GM23338 (cell line): Measurements from ENCODE around the gene DOCK4. TPM values are rescaled to one million over a fixed set of nuclear protein-coding genes. Genes with fewer than 3 reads are reported as not detected.

ENCODE experiments used
- ATAC-seq: fragments of 200-7000 bp; cut with Tn5 transposase; 3 replicates; pipeline ENCODE4 v1.9.1; 2020
- DNase-seq: peaks from one replicate; pipeline ENCODE4 v3.0.0-alpha.2; 2015; ENCODE audit warnings: low spot score
- H2AFZ ChIP-seq: fragments of 200-600 bp; sonication (generic); 2 replicates; pipeline ENCODE4 v1.8.0; 2016; ENCODE audit warnings: antibody characterized with exemption, mild to moderate bottlenecking, moderate library complexity
- H3F3A ChIP-seq: fragments of 200-600 bp; sonication (generic); replicated peaks from 2 replicates; pipeline ENCODE4 v1.8.0; 2017; ENCODE audit warnings: antibody characterized with exemption, mixed run types, low read depth
- H3K27ac ChIP-seq: fragments of 200-600 bp; sonication (generic); 2 replicates; pipeline ENCODE4 v1.6.1; 2016; ENCODE audit warnings: low read depth
- H3K27me3 ChIP-seq: fragments of 200-600 bp; sonication (generic); 2 replicates; pipeline ENCODE4 v1.8.0; 2016; ENCODE audit warnings: mild to moderate bottlenecking, mixed run types, moderate library complexity; ENCODE audit not compliant: insufficient read depth
- H3K36me3 ChIP-seq: fragments of 200-600 bp; sonication (generic); 2 replicates; pipeline ENCODE4 v1.8.0; 2016; ENCODE audit warnings: mild to moderate bottlenecking; ENCODE audit not compliant: insufficient read depth
- H3K4me1 ChIP-seq: fragments of 200-600 bp; sonication (generic); 2 replicates; pipeline ENCODE4 v1.8.0; 2016; ENCODE audit warnings: mild to moderate bottlenecking, moderate library complexity; ENCODE audit not compliant: insufficient read depth
- H3K4me2 ChIP-seq: fragments of 200-600 bp; sonication (generic); 2 replicates; pipeline ENCODE4 v1.7.1; 2017; ENCODE audit warnings: mixed run types
- H3K4me3 ChIP-seq: fragments of 200-600 bp; sonication (generic); 2 replicates; pipeline ENCODE4 v1.6.1; 2016; ENCODE audit warnings: mixed run types
- H3K79me2 ChIP-seq: fragments of 200-600 bp; sonication (generic); replicated peaks from 2 replicates; pipeline ENCODE4 v1.8.0; 2017; ENCODE audit warnings: mild to moderate bottlenecking; ENCODE audit not compliant: insufficient read depth
- H3K9me2 ChIP-seq: fragments of 200-600 bp; sonication (generic); 2 replicates; pipeline ENCODE4 v1.8.0; 2017; ENCODE audit not compliant: insufficient read depth
- H4K20me1 ChIP-seq: fragments of 200-600 bp; sonication (generic); replicated peaks from 2 replicates; pipeline ENCODE4 v1.8.0; 2017; ENCODE audit warnings: mild to moderate bottlenecking; ENCODE audit not compliant: insufficient read depth
- H3K27ac Mint-ChIP-seq: 2 replicates; pipeline ENCODE4 v1.8.0; 2020; ENCODE audit warnings: inconsistent platforms, mild to moderate bottlenecking, moderate library complexity, mixed read lengths
- H3K27me3 Mint-ChIP-seq: 3 replicates; pipeline ENCODE4 v1.8.0; 2022; ENCODE audit warnings: low read depth, mild to moderate bottlenecking, moderate library complexity, mixed read lengths, inconsistent platforms; ENCODE audit not compliant: insufficient read depth, poor library complexity
- H3K36me3 Mint-ChIP-seq: 3 replicates; pipeline ENCODE4 v1.8.0; 2021; ENCODE audit warnings: low read depth, mild to moderate bottlenecking, inconsistent platforms, moderate library complexity, mixed read lengths
- H3K4me1 Mint-ChIP-seq: 3 replicates; pipeline ENCODE4 v1.8.0; 2020; ENCODE audit warnings: mild to moderate bottlenecking, inconsistent platforms, mixed read lengths
- H3K4me3 Mint-ChIP-seq: 3 replicates; pipeline ENCODE4 v1.8.0; 2021; ENCODE audit warnings: moderate library complexity, mild to moderate bottlenecking, inconsistent platforms, mixed read lengths
- H3K9me3 Mint-ChIP-seq: 3 replicates; pipeline ENCODE4 v1.8.0; 2020; ENCODE audit warnings: moderate library complexity, mild to moderate bottlenecking, inconsistent platforms, mixed read lengths
- EZH2phosphoT487 ChIP-seq: fragments of 200-600 bp; sonication (generic); IDR thresholded peaks from one replicate; pipeline ENCODE4 v1.8.1; 2018; ENCODE audit warnings: antibody characterized with exemption; ENCODE audit not compliant: unreplicated experiment
- JUNB ChIP-seq: IDR thresholded peaks from one replicate; pipeline ENCODE4 v1.6.1; 2016; ENCODE audit warnings: antibody characterized with exemption; ENCODE audit not compliant: unreplicated experiment
- NANOG ChIP-seq: IDR thresholded peaks from 2 replicates; pipeline ENCODE4 v1.6.1; 2016; ENCODE audit warnings: antibody characterized with exemption, borderline replicate concordance
- POLR2AphosphoS5 ChIP-seq: IDR thresholded peaks from 2 replicates; pipeline ENCODE4 v1.6.1; 2016; ENCODE audit warnings: antibody characterized with exemption, low read depth
- STAT1 ChIP-seq: IDR thresholded peaks from one replicate; pipeline ENCODE4 v1.6.1; 2016; ENCODE audit warnings: antibody characterized with exemption; ENCODE audit not compliant: unreplicated experiment
- ZNF114 ChIP-seq: fragments of 250-450 bp; sonication (Bioruptor Pico); IDR thresholded peaks from 2 replicates; pipeline ENCODE4 v1.5.0; 2020; ENCODE audit warnings: mild to moderate bottlenecking, moderate library complexity
- ZNF331 ChIP-seq: fragments of 250-450 bp; sonication (Bioruptor Pico); IDR thresholded peaks from 2 replicates; pipeline ENCODE4 v1.5.0; 2020; ENCODE audit warnings: low read depth, mild to moderate bottlenecking, moderate library complexity
- polyA plus RNA-seq: library from polyadenylated mRNA; unstranded; fragments of >200 nt; fragmentation: Nextera tagmentation; extraction: Ambion mirVana; gene quantifications from 2 replicates; pipeline ENCODE4 v1.2.1, GENCODE V29; 2016
- total RNA-seq: library from RNA; depleted of rRNA; stranded (reverse); fragments of >200 nt; shearing (Covaris generic); gene quantifications from 2 replicates; pipeline ENCODE4 v1.2.3, GENCODE V29; 2014
- TF ChIP-seq, protein P1 (sequence below), 2 experiments: fragments of 200-600 bp in 1 of 2; sonication (generic) in 1 of 2; conservative IDR thresholded peaks; 2 replicates each; pipeline versions ENCODE4 v1.5.1 to v1.6.1; 2016 to 2017; ENCODE audit warnings: antibody characterized with exemption in 2 of 2, low read depth in 2 of 2, mild to moderate bottlenecking in 2 of 2, moderate library complexity in 1 of 2
- TF ChIP-seq, protein P2 (sequence below): IDR thresholded peaks from one replicate; pipeline ENCODE4 v1.6.1; 2018; ENCODE audit warnings: antibody characterized with exemption; ENCODE audit not compliant: unreplicated experiment
- TF ChIP-seq, protein P3 (sequence below): fragments of 250-450 bp; sonication (Bioruptor Pico); IDR thresholded peaks from 2 replicates; pipeline ENCODE4 v1.5.0; 2020; ENCODE audit warnings: mild to moderate bottlenecking, moderate library complexity

Gene DOCK4
- total and polyA plus RNA-seq, 2 experiments from 2014 or later: 6.3 to 33.8 TPM

DNA sequence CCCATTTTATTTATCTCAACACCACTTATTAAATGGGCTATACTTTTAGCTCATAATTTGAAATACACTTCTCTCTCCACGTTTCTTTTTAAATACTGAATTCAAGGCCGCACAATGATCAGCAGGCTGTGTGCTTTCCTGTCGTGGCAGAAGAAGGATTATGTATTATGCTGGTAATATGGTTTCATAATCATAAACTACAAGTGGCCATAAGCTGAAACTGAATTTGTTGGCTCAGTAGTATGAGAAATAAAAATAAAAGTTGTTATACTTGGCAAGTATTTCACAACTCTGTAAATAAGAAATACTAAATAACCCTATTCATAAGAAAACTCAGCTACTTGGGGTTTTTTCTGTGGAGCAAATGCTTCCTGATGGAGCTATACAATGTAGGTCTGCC is 313.6 kb downstream of the DOCK4 start:
- DNase-seq (no peak), ATAC-seq (no peak)
- Mint-ChIP-seq H3K36me3 (peaks cover 10% of the 10 kb centered on the region; the same call in 2 of the 3 replicates), H3K4me3 (no peak overlapping the region), H3K27me3 (no peaks in the 10 kb centered on the region), H3K9me3 (no peaks in the 10 kb centered on the region), H3K4me1 (no peaks in the 10 kb centered on the region), H3K27ac (no peak overlapping the region)
- TF ChIP-seq NANOG (no peak), ZNF114 (CRISPR knock-in tag) (no peak), EZH2phosphoT487 (no peak), JUNB (no peak), ZNF331 (CRISPR knock-in tag) (no peak), STAT1 (no peak), POLR2AphosphoS5 (no peak)
- TF ChIP-seq, protein P1, sequence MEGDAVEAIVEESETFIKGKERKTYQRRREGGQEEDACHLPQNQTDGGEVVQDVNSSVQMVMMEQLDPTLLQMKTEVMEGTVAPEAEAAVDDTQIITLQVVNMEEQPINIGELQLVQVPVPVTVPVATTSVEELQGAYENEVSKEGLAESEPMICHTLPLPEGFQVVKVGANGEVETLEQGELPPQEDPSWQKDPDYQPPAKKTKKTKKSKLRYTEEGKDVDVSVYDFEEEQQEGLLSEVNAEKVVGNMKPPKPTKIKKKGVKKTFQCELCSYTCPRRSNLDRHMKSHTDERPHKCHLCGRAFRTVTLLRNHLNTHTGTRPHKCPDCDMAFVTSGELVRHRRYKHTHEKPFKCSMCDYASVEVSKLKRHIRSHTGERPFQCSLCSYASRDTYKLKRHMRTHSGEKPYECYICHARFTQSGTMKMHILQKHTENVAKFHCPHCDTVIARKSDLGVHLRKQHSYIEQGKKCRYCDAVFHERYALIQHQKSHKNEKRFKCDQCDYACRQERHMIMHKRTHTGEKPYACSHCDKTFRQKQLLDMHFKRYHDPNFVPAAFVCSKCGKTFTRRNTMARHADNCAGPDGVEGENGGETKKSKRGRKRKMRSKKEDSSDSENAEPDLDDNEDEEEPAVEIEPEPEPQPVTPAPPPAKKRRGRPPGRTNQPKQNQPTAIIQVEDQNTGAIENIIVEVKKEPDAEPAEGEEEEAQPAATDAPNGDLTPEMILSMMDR (conservative IDR thresholded peaks at IDR 0.05; ENCODE audit: low read depth in 2 of 2): no peak
- TF ChIP-seq, protein P2, sequence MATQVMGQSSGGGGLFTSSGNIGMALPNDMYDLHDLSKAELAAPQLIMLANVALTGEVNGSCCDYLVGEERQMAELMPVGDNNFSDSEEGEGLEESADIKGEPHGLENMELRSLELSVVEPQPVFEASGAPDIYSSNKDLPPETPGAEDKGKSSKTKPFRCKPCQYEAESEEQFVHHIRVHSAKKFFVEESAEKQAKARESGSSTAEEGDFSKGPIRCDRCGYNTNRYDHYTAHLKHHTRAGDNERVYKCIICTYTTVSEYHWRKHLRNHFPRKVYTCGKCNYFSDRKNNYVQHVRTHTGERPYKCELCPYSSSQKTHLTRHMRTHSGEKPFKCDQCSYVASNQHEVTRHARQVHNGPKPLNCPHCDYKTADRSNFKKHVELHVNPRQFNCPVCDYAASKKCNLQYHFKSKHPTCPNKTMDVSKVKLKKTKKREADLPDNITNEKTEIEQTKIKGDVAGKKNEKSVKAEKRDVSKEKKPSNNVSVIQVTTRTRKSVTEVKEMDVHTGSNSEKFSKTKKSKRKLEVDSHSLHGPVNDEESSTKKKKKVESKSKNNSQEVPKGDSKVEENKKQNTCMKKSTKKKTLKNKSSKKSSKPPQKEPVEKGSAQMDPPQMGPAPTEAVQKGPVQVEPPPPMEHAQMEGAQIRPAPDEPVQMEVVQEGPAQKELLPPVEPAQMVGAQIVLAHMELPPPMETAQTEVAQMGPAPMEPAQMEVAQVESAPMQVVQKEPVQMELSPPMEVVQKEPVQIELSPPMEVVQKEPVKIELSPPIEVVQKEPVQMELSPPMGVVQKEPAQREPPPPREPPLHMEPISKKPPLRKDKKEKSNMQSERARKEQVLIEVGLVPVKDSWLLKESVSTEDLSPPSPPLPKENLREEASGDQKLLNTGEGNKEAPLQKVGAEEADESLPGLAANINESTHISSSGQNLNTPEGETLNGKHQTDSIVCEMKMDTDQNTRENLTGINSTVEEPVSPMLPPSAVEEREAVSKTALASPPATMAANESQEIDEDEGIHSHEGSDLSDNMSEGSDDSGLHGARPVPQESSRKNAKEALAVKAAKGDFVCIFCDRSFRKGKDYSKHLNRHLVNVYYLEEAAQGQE: no peak
- TF ChIP-seq, protein P3, sequence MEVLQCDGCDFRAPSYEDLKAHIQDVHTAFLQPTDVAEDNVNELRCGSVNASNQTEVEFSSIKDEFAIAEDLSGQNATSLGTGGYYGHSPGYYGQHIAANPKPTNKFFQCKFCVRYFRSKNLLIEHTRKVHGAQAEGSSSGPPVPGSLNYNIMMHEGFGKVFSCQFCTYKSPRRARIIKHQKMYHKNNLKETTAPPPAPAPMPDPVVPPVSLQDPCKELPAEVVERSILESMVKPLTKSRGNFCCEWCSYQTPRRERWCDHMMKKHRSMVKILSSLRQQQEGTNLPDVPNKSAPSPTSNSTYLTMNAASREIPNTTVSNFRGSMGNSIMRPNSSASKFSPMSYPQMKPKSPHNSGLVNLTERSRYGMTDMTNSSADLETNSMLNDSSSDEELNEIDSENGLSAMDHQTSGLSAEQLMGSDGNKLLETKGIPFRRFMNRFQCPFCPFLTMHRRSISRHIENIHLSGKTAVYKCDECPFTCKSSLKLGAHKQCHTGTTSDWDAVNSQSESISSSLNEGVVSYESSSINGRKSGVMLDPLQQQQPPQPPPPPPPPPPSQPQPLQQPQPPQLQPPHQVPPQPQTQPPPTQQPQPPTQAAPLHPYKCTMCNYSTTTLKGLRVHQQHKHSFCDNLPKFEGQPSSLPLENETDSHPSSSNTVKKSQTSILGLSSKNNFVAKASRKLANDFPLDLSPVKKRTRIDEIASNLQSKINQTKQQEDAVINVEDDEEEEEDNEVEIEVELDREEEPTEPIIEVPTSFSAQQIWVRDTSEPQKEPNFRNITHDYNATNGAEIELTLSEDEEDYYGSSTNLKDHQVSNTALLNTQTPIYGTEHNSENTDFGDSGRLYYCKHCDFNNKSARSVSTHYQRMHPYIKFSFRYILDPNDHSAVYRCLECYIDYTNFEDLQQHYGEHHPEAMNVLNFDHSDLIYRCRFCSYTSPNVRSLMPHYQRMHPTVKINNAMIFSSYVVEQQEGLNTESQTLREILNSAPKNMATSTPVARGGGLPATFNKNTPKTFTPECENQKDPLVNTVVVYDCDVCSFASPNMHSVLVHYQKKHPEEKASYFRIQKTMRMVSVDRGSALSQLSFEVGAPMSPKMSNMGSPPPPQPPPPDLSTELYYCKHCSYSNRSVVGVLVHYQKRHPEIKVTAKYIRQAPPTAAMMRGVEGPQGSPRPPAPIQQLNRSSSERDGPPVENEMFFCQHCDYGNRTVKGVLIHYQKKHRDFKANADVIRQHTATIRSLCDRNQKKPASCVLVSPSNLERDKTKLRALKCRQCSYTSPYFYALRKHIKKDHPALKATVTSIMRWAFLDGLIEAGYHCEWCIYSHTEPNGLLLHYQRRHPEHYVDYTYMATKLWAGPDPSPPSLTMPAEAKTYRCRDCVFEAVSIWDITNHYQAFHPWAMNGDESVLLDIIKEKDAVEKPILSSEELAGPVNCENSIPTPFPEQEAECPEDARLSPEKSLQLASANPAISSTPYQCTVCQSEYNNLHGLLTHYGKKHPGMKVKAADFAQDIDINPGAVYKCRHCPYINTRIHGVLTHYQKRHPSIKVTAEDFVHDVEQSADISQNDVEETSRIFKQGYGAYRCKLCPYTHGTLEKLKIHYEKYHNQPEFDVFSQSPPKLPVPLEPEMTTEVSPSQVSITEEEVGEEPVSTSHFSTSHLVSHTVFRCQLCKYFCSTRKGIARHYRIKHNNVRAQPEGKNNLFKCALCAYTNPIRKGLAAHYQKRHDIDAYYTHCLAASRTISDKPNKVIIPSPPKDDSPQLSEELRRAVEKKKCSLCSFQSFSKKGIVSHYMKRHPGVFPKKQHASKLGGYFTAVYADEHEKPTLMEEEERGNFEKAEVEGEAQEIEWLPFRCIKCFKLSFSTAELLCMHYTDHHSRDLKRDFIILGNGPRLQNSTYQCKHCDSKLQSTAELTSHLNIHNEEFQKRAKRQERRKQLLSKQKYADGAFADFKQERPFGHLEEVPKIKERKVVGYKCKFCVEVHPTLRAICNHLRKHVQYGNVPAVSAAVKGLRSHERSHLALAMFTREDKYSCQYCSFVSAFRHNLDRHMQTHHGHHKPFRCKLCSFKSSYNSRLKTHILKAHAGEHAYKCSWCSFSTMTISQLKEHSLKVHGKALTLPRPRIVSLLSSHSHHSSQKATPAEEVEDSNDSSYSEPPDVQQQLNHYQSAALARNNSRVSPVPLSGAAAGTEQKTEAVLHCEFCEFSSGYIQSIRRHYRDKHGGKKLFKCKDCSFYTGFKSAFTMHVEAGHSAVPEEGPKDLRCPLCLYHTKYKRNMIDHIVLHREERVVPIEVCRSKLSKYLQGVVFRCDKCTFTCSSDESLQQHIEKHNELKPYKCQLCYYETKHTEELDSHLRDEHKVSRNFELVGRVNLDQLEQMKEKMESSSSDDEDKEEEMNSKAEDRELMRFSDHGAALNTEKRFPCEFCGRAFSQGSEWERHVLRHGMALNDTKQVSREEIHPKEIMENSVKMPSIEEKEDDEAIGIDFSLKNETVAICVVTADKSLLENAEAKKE (CRISPR knock-in tag): no peak
- H3K4me2 ChIP-seq: no peak overlapping the region
- H3K27me3 ChIP-seq: no peaks in the 10 kb centered on the region
- no peaks in the 10 kb centered on the region for H3K4me1 ChIP-seq
- no peak overlapping the region for H2AFZ ChIP-seq
- H3F3A ChIP-seq: no peaks in the 10 kb centered on the region
- H3K79me2 ChIP-seq: no peaks in the 10 kb centered on the region
- H4K20me1 ChIP-seq: no peaks in the 10 kb centered on the region
- H3K36me3 ChIP-seq: no peaks in the 10 kb centered on the region
- H3K4me3 ChIP-seq: no peak overlapping the region
- no peaks in the 10 kb centered on the region; the same call in 1 of the 2 replicates for H3K9me2 ChIP-seq
- H3K27ac ChIP-seq: no peak overlapping the region
